CD4-positive, CD25-positive, alpha-beta regulatory T cell (primary cell): ENCODE results near the gene PPFIA2. TPM values are rescaled to one million over a fixed set of nuclear protein-coding genes. Genes with fewer than 3 reads are reported as not detected.

Experiments used
- ATAC-seq, 2 donors: fragments of 150-1000 bp; cut with Tn5 transposase; one replicate each; pipeline ENCODE4 v1.10.0; 2021; ENCODE audit warnings: low read depth in 2 of 2, moderate number of reproducible peaks in 2 of 2, moderate library complexity in 1 of 2
- DNase-seq, 3 donors: peaks; one replicate each; pipeline versions ENCODE4 v3.0.0 to v3.0.0-alpha.2; 2012 to 2022; ENCODE audit warnings: mixed read lengths in 1 of 3
- H3K27ac ChIP-seq: one replicate; pipeline ENCODE4 v1.7.0; 2013; ENCODE audit warnings: mild to moderate bottlenecking, low read length; ENCODE audit not compliant: insufficient read depth, poor library complexity, severe bottlenecking
- H3K27me3 ChIP-seq: one replicate; pipeline ENCODE4 v1.7.0; 2013; ENCODE audit warnings: low read length; ENCODE audit not compliant: control insufficient read depth, insufficient read depth
- H3K36me3 ChIP-seq: one replicate; pipeline ENCODE4 v1.7.0; 2013; ENCODE audit warnings: mild to moderate bottlenecking, low read length, moderate library complexity; ENCODE audit not compliant: control insufficient read depth, insufficient read depth
- H3K4me1 ChIP-seq: 2 replicates; pipeline ENCODE4 v1.7.0; 2013; ENCODE audit warnings: mild to moderate bottlenecking, low read length; ENCODE audit not compliant: insufficient read depth, control insufficient read depth, poor library complexity, severe bottlenecking
- H3K4me3 ChIP-seq: one replicate; pipeline ENCODE4 v1.7.0; 2013; ENCODE audit warnings: low read depth, mild to moderate bottlenecking, low read length, moderate library complexity
- H3K9me3 ChIP-seq, 2 experiments: 1 replicate in 1 of 2; 2 replicates in 1 of 2; pipeline ENCODE4 v1.7.0; 2013; ENCODE audit warnings: low read length in 2 of 2, mild to moderate bottlenecking in 1 of 2, moderate library complexity in 1 of 2; ENCODE audit not compliant: control insufficient read depth in 2 of 2
- H3K27ac Mint-ChIP-seq, 3 donors: one replicate each; pipeline ENCODE4 v1.8.0; 2020 to 2022; ENCODE audit warnings: mild to moderate bottlenecking in 3 of 3, mixed read lengths in 3 of 3, moderate library complexity in 2 of 3
- H3K27me3 Mint-ChIP-seq: one replicate; pipeline ENCODE4 v1.8.0; 2022; ENCODE audit warnings: mild to moderate bottlenecking, mixed read lengths
- H3K36me3 Mint-ChIP-seq: one replicate; pipeline ENCODE4 v1.8.0; 2020; ENCODE audit warnings: mixed read lengths
- H3K4me1 Mint-ChIP-seq, 4 donors: one replicate each; pipeline ENCODE4 v1.8.0; 2020 to 2022; ENCODE audit warnings: mixed read lengths in 4 of 4, mild to moderate bottlenecking in 1 of 4
- H3K4me3 Mint-ChIP-seq, 4 donors: one replicate each; pipeline ENCODE4 v1.8.0; 2020 to 2022; ENCODE audit warnings: mild to moderate bottlenecking in 4 of 4, mixed read lengths in 4 of 4, moderate library complexity in 3 of 4
- H3K9me3 Mint-ChIP-seq, 7 donors: one replicate each; pipeline ENCODE4 v1.8.0; 2020 to 2022; ENCODE audit warnings: mixed read lengths in 7 of 7, mild to moderate bottlenecking in 3 of 7, moderate library complexity in 2 of 7
- polyA plus RNA-seq, 4 donors: library from polyadenylated mRNA; unstranded; fragments of 300-500 nt; fragmentation: Illumina TruSeq; gene quantifications; one replicate each; pipeline ENCODE4 v1.2.3, GENCODE V29; 2021
- total RNA-seq: library from RNA; stranded (reverse); gene quantifications from one replicate; pipeline ENCODE4 v1.2.3, GENCODE V29; 2022

Gene PPFIA2
- total and polyA plus RNA-seq, 5 donors from 2014 or later = not detected

DNA sequence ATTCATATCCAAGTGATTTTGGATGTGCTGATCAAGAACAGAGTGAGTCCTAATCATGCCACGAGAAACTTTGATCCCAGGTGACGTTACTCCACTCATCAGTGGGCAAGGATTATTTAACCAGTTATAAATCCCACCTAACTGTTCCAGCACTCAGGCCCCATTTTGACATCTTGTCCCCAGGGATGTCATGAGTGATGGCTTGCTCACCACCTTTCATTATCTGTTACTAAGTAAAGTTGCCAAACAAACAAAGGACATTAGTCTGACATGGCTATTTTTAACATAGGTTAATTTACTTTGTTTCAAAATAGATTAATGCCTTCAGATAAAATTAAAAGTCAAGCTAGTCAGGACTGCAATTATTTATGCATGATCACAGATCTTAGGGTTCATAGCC, 425.3 kb downstream of the PPFIA2 start:
- peaks cover 5 to 14% (median 9%) of the 10 kb centered on the region in 7 donors for H3K9me3 Mint-ChIP-seq
- H3K27ac Mint-ChIP-seq = no peak overlapping the region
- no peak for ATAC-seq
- no peak for DNase-seq
- no peaks in the 10 kb centered on the region for H3K36me3 Mint-ChIP-seq
- H3K36me3 ChIP-seq = no peaks in the 10 kb centered on the region
- no peak overlapping the region for H3K4me3 ChIP-seq
- no peaks in the 10 kb centered on the region for H3K27me3 ChIP-seq
- H3K4me1 ChIP-seq = no peaks in the 10 kb centered on the region
- H3K9me3 ChIP-seq = peaks cover 0 to 5% of the 10 kb centered on the region in 2 experiments
- H3K27me3 Mint-ChIP-seq = no peaks in the 10 kb centered on the region
- no peak overlapping the region for H3K4me3 Mint-ChIP-seq
- H3K27ac ChIP-seq = no peak overlapping the region
- H3K4me1 Mint-ChIP-seq = no peaks in the 10 kb centered on the region

- Mint-ChIP-seq H3K4me1 (no peaks in the 10 kb centered on the region), H3K36me3 (no peaks in the 10 kb centered on the region), H3K27ac (no peak overlapping the region), H3K27me3 (no peaks in the 10 kb centered on the region), H3K9me3 (peaks cover 4 to 12% (median 9%) of the 10 kb centered on the region in 7 donors), H3K4me3 (no peak overlapping the region)
- H3K27ac ChIP-seq = no peak overlapping the region
- ATAC-seq (no peak), DNase-seq (no peak)
- no peak overlapping the region for H3K4me3 ChIP-seq
- no peaks in the 10 kb centered on the region for H3K4me1 ChIP-seq
- H3K36me3 ChIP-seq = no peaks in the 10 kb centered on the region
- no peaks in the 10 kb centered on the region for H3K27me3 ChIP-seq
- H3K9me3 ChIP-seq = peaks cover 0 to 5% of the 10 kb centered on the region in 2 experiments
Measured at GRCh38 chr12:81332054-81332453, 427.1 kb downstream of the PPFIA2 start.

DNA sequence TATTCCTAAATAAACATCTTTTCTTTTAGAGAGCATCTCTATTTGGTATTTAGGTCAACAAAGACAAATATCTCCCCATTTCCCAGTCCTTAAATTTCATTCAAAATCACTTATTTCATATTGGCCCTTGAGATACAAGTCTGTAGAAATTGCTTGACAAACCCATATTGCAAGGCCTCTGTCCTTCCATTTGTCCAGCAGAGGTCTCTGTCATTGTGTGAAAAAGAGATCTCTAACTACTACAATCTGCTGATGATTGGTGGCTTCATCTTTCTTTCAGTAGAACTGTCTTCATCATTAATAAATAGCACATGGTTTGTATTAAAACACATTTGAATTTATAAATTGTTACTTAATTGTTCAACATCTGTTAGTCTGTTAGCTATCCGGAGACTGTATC, 428.7 kb downstream of the PPFIA2 start:
- H3K36me3 Mint-ChIP-seq = no peaks in the 10 kb centered on the region
- ATAC-seq = no peak
- Histone ChIP-seq H3K4me3 (no peak overlapping the region), H3K9me3 (peaks cover 0 to under 1% of the 10 kb centered on the region in 2 experiments), H3K27ac (no peak overlapping the region), H3K36me3 (no peaks in the 10 kb centered on the region), H3K27me3 (no peaks in the 10 kb centered on the region), H3K4me1 (no peaks in the 10 kb centered on the region)
- H3K27me3 Mint-ChIP-seq = no peaks in the 10 kb centered on the region
- no peak overlapping the region for H3K27ac Mint-ChIP-seq
- no peak for DNase-seq
- peaks cover 4 to 11% (median 9%) of the 10 kb centered on the region in 7 donors for H3K9me3 Mint-ChIP-seq
- H3K4me3 Mint-ChIP-seq = no peak overlapping the region
- no peaks in the 10 kb centered on the region for H3K4me1 Mint-ChIP-seq

- no peaks in the 10 kb centered on the region for H3K9me3 ChIP-seq
- H3K4me1 Mint-ChIP-seq = no peaks in the 10 kb centered on the region
- H3K4me1 ChIP-seq = no peaks in the 10 kb centered on the region
- DNase-seq = no peak
- no peak overlapping the region for H3K4me3 Mint-ChIP-seq
- peaks cover 2 to 9% (median 5%) of the 10 kb centered on the region in 7 donors for H3K9me3 Mint-ChIP-seq
- no peaks in the 10 kb centered on the region for H3K27me3 ChIP-seq
- no peak overlapping the region for H3K27ac Mint-ChIP-seq
- H3K36me3 Mint-ChIP-seq = no peaks in the 10 kb centered on the region
- no peak overlapping the region for H3K4me3 ChIP-seq
- ATAC-seq = no peak
- no peaks in the 10 kb centered on the region for H3K27me3 Mint-ChIP-seq
- no peaks in the 10 kb centered on the region for H3K36me3 ChIP-seq
- no peak overlapping the region for H3K27ac ChIP-seq
Measured at GRCh38 chr12:81329085-81329484, 430.1 kb downstream of the PPFIA2 start.

GRCh38 chr12:81327425-81327824, 431.7 kb downstream of the PPFIA2 start:
- H3K36me3 ChIP-seq = no peaks in the 10 kb centered on the region
- H3K4me3 Mint-ChIP-seq = no peak overlapping the region
- no peaks in the 10 kb centered on the region for H3K4me1 Mint-ChIP-seq
- no peaks in the 10 kb centered on the region for H3K36me3 Mint-ChIP-seq
- no peaks in the 10 kb centered on the region for H3K27me3 Mint-ChIP-seq
- H3K9me3 ChIP-seq = no peaks in the 10 kb centered on the region
- no peak overlapping the region for H3K27ac Mint-ChIP-seq
- no peaks in the 10 kb centered on the region for H3K27me3 ChIP-seq
- H3K4me1 ChIP-seq = no peaks in the 10 kb centered on the region
- DNase-seq (no peak), ATAC-seq (no peak)
- H3K9me3 Mint-ChIP-seq = peaks cover 0 to 11% (median 4%) of the 10 kb centered on the region in 7 donors
- no peak overlapping the region for H3K4me3 ChIP-seq
- H3K27ac ChIP-seq = no peak overlapping the region

DNA sequence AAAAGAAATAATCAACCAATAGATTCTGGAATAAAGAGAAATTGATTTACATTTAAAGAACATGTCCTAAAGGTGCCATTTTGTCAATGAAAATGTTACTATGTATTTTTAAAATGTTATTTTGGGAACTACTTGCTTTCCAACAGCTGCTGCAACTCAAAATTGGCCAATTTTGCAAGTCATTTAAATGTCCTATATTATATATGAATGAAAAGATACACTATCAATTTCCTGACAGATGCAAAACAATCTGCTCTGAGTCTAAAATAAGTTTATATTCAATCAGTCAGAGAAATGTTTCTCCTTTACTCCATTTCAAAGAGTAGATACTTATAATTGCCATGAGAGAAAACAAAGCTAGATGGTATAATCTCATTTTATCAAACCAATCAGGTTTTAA, 434.1 kb downstream of the PPFIA2 start:
- ATAC-seq (no peak), DNase-seq (no peak)
- Mint-ChIP-seq H3K4me3 (no peak overlapping the region), H3K4me1 (no peaks in the 10 kb centered on the region), H3K27me3 (no peaks in the 10 kb centered on the region), H3K9me3 (peaks cover 0 to 7% (median 0%) of the 10 kb centered on the region in 7 donors), H3K36me3 (no peaks in the 10 kb centered on the region), H3K27ac (no peak overlapping the region)
- H3K4me3 ChIP-seq = no peak overlapping the region
- no peaks in the 10 kb centered on the region for H3K4me1 ChIP-seq
- H3K27ac ChIP-seq = no peak overlapping the region
- no peaks in the 10 kb centered on the region for H3K27me3 ChIP-seq
- H3K36me3 ChIP-seq = no peaks in the 10 kb centered on the region
- H3K9me3 ChIP-seq = peaks cover 0 to 6% of the 10 kb centered on the region in 2 experiments

- Mint-ChIP-seq H3K9me3 (peaks cover 0 to 17% (median 4%) of the 10 kb centered on the region in 7 donors), H3K27me3 (no peaks in the 10 kb centered on the region), H3K27ac (no peak overlapping the region), H3K4me1 (no peaks in the 10 kb centered on the region), H3K4me3 (no peak overlapping the region), H3K36me3 (no peaks in the 10 kb centered on the region)
- no peaks in the 10 kb centered on the region for H3K4me1 ChIP-seq
- H3K36me3 ChIP-seq = no peaks in the 10 kb centered on the region
- DNase-seq = no peak
- ATAC-seq = no peak
- H3K4me3 ChIP-seq = no peak overlapping the region
- no peaks in the 10 kb centered on the region for H3K27me3 ChIP-seq
- no peak overlapping the region for H3K27ac ChIP-seq
- H3K9me3 ChIP-seq = no peaks in the 10 kb centered on the region
Measured at GRCh38 chr12:81314903-81315531, 444.1 kb downstream of the PPFIA2 start.

- no peak overlapping the region for H3K4me3 Mint-ChIP-seq
- Histone ChIP-seq H3K4me3 (no peak overlapping the region), H3K9me3 (peaks cover 0 to 2% of the 10 kb centered on the region in 2 experiments), H3K27me3 (no peaks in the 10 kb centered on the region), H3K27ac (no peak overlapping the region), H3K4me1 (no peaks in the 10 kb centered on the region), H3K36me3 (no peaks in the 10 kb centered on the region)
- no peaks in the 10 kb centered on the region for H3K4me1 Mint-ChIP-seq
- ATAC-seq (no peak), DNase-seq (no peak)
- no peak overlapping the region for H3K27ac Mint-ChIP-seq
- peaks cover 3 to 21% (median 9%) of the 10 kb centered on the region in 7 donors for H3K9me3 Mint-ChIP-seq
- H3K27me3 Mint-ChIP-seq = no peaks in the 10 kb centered on the region
- no peaks in the 10 kb centered on the region for H3K36me3 Mint-ChIP-seq
Measured at GRCh38 chr12:81303935-81304334, 455.2 kb downstream of the PPFIA2 start.
